GM12891 (cell line): ENCODE data around the gene UPK3BL1.
"Not testable (repeated sequence)": the region's sequence is repeated elsewhere in the genome, so short reads cannot be mapped to it uniquely, and the experiment has no call there.

Experiments
- DNase-seq: peaks from one replicate; pipeline ENCODE4 v3.0.0; 2011; ENCODE audit warnings: low spot score; ENCODE audit not compliant: insufficient read length
- FAIRE-seq: peaks from 2 replicates; lab custom pipeline; 2011; peaks lifted over from hg19 to GRCh38; lab: Jason Lieb, UNC

UPK3BL1 gene

DNA sequence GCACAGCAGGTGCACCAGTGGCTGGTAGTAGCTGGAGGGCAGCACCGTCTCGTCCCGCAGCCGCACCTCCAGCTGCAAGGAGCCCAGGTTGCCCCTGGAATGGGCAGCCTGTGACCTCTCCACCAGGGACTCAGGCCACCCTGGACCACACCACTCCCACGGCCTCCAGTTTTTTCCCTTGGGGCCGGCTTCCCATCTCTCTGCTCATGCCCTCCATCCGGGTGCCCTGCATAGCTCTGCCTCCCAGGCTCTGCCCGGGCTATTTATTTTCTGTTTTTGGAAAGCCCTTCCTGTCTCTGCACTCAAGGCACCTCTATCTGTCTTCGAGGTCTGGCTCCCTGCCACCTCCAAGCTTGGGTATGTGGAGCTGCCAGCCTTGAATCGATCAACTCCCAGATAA, 46.6 kb downstream of the UPK3BL1 start:
- not testable (repeated sequence) for FAIRE-seq, DNase-seq

DNA sequence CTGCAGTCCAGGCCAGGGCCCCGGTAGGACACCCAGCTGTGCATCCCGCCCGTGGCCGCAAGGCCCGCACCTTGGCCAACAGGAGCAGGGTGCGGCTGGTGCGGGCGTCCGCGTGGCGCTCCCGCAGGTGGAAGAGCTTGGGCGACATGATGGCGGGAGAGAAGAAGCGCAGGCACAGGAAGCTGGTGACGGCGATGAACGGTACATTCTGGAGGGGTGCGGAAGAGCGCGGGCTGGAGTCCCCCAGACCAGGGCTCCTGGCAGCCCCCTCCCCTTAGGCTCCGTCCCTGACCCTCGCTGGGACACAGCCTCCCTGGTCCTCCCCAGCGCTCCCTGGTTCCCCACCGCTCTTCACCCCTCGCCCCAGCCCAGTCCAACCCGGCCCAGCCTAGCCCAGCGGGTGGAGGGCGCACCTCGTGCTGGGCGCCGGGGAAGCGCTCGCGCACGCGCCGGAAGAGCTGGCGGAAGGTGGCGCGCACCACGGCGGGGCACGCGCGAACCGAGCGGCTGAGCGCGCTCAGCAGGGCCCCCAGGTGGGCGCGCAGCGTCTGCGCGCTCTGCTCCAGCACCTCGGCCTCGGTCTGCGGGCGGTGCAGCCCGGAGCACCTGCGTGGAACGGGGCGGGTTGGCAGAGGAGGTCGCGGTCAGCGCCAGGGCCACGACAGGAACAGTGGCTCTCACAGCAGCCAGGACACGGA, 48.8 kb downstream of the UPK3BL1 start:
- DNase-seq, FAIRE-seq: not testable (repeated sequence)

DNA sequence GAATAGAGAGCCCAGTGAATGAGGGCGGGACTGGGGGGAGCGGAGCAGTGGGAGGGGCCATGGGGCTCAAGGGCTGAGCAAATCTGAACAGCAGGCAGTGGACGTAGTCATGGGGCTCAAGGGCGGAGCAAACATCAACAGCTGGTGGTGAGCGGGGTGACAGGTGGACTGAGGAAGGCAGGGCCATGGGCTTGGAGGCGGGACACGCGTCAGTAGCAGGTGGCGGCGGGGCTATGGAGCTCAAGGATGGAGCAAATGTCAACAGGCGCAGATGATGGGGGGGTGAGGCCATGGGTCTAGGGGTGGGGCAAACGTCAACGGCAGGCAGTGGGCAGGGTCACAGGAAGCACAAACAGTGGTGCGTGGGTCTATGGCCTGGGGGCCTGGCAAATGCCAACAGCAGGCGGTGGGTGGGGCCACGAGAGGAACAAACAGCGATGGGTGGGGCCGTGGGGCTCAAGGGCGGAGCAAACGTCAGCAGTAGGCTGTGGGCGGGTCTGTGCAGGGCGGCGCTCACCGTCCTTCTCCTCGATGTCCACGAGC, 50.0 kb downstream of the UPK3BL1 start:
- FAIRE-seq, DNase-seq: not testable (repeated sequence)

DNA sequence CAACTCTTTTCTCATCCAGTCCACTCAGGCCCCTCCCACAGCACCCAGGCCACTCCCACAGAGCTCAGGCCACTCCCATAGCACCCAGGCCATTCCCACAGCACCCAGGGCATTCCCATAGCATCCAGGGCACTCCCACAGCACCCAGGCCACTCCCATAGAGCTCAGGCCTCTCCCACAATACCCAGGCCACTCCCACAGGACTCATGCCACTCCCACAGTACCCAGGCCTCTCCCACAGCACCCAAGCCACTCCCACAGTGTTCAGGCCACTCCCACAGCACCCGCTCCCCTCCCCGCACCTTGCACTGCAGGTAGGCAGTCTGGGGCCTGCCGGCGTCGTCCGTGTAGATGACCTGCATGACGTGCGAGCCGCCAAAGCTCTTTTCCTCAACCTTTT, 52.7 kb downstream of the UPK3BL1 start:
- FAIRE-seq, DNase-seq: not testable (repeated sequence)
